ENCODE results near the gene CCDC68. TPM values are rescaled to one million over a fixed set of nuclear protein-coding genes. Genes with fewer than 3 reads are reported as not detected.

Gene CCDC68
- total and polyA plus RNA-seq, 3 donors from 2014 or later = 8.5 to 54.1 (median 35.7) TPM

DNA sequence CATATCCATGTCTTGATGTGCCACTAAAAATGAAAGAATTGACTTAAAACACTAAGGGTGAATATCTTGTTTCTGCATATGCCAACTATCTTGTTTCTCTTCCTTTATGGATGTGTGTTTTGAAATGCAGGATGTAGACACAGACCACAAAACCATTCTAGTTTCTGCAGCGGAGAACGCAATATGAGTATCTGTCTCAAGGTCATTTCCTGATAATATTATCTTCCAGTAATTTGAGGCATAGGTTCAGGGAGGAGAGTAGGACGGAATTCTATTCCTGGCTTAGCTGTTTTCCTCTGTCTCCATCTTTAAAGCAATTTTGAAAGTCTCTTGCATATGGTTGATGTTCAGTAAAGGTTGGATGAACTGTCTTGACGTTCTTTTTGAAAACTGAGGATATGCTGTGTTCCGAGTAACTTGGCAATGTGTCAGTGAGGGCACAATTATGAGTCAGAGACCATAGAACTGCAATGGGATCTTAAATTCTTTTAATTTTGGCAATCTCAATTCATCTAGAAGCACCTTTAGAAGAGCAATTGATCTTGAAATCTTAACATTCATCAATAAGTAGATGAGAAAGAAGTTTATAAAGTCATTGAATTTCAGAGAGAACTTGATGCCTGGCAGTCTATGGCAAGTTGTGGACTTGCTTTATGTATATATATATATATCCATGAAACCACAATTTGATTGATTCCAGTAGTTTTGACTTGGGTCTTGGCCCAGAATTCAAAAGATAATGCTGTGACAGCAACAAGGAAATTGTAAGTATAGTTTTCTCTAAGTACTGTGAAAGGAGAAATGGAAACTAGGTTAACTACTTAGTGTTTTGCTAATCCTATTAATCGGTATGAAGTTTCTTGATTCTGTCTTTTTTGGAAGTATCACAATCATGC lies 106.2 kb downstream of the CCDC68 start:
- no peak for DNase-seq
- no peak overlapping the region for H3K4me3 ChIP-seq
- no peaks in the 10 kb centered on the region for H3K27me3 ChIP-seq
- no peak for TF ChIP-seq POLR2A (IDR thresholded peaks at IDR 0.05)
- TF ChIP-seq, protein P1, sequence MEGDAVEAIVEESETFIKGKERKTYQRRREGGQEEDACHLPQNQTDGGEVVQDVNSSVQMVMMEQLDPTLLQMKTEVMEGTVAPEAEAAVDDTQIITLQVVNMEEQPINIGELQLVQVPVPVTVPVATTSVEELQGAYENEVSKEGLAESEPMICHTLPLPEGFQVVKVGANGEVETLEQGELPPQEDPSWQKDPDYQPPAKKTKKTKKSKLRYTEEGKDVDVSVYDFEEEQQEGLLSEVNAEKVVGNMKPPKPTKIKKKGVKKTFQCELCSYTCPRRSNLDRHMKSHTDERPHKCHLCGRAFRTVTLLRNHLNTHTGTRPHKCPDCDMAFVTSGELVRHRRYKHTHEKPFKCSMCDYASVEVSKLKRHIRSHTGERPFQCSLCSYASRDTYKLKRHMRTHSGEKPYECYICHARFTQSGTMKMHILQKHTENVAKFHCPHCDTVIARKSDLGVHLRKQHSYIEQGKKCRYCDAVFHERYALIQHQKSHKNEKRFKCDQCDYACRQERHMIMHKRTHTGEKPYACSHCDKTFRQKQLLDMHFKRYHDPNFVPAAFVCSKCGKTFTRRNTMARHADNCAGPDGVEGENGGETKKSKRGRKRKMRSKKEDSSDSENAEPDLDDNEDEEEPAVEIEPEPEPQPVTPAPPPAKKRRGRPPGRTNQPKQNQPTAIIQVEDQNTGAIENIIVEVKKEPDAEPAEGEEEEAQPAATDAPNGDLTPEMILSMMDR (IDR thresholded peaks at IDR 0.05) = no peak
- intact Hi-C loops (cut with DNase I; ENCODE audit: low total_unique reads) = no loop called here
- no peaks in the 10 kb centered on the region for H3K9me3 ChIP-seq
- no peaks in the 10 kb centered on the region for H3K36me3 ChIP-seq (ENCODE audit: low read depth, missing control alignments)
- no peaks in the 10 kb centered on the region for H3K4me1 ChIP-seq
- 54 to 67% methylated on average over 6 of the region's 6 CpGs for WGBS, 2 donors
- no peak overlapping the region for H3K27ac ChIP-seq

Other genes with a start within 250 kb of the CCDC68 start
- gene RAB27B, start 131.0 kb downstream of the CCDC68 start, total RNA-seq = 1 to 10 TPM in 1 of 2 donors, under 1 TPM in 1; 0.93 to 1.7 TPM
- gene RAB27B, start 131.0 kb downstream of the CCDC68 start, polyA plus RNA-seq (ENCODE audit: insufficient read depth, low read depth, low replicate concordance) = 5.8 TPM

All from testis (tissue), 3 donors.